WERI-Rb-1 (cell line): ENCODE data around the gene PSMD6.

ENCODE experiments used
- DNase-seq: peaks from one replicate; pipeline ENCODE4 v3.0.0-alpha.2; 2020
- H3K27ac ChIP-seq: fragments of 250-450 bp; sonication (Bioruptor Pico); 2 replicates; pipeline ENCODE4 v1.5.1; 2020; ENCODE audit warnings: mild to moderate bottlenecking, moderate library complexity
- H3K27me3 ChIP-seq: fragments of 250-450 bp; sonication (Bioruptor Pico); 2 replicates; pipeline ENCODE4 v1.5.1; 2021; ENCODE audit warnings: mild to moderate bottlenecking, low read depth, moderate library complexity; ENCODE audit not compliant: insufficient read depth, severe bottlenecking
- H3K36me3 ChIP-seq: fragments of 250-450 bp; sonication (Bioruptor Pico); 2 replicates; pipeline ENCODE4 v1.5.1; 2020; ENCODE audit warnings: mild to moderate bottlenecking, moderate library complexity
- H3K4me3 ChIP-seq: 2 replicates; pipeline ENCODE4 v1.5.1; 2011; ENCODE audit warnings: low read depth, mild to moderate bottlenecking, control low read depth, low read length
- H3K9me3 ChIP-seq: fragments of 250-450 bp; sonication (Bioruptor Pico); 2 replicates; pipeline ENCODE4 v1.5.1; 2021; ENCODE audit warnings: mild to moderate bottlenecking, moderate library complexity; ENCODE audit not compliant: severe bottlenecking
- CTCF ChIP-seq: IDR thresholded peaks from 2 replicates; pipeline ENCODE4 v1.5.1; 2011; ENCODE audit warnings: low read depth, mild to moderate bottlenecking, control low read depth, inconsistent platforms, low read length

Gene PSMD6

GRCh38 chr3:63970631-63971475, 52.4 kb downstream of the PSMD6 start:
- no peak for TF ChIP-seq CTCF
- Histone ChIP-seq H3K36me3 (no peaks in the 10 kb centered on the region; the same call in none of the 2 replicates), H3K9me3 (no peaks in the 10 kb centered on the region), H3K27me3 (no peaks in the 10 kb centered on the region), H3K4me3 (no peak overlapping the region), H3K27ac (no peak overlapping the region)
- no peak for DNase-seq

GRCh38 chr3:63969876-63970275, 53.4 kb downstream of the PSMD6 start:
- H3K4me3 ChIP-seq: no peak overlapping the region
- TF ChIP-seq CTCF: no peak
- no peaks in the 10 kb centered on the region; the same call in none of the 2 replicates for H3K36me3 ChIP-seq
- H3K27ac ChIP-seq: no peak overlapping the region
- H3K27me3 ChIP-seq: no peaks in the 10 kb centered on the region
- no peak for DNase-seq
- no peaks in the 10 kb centered on the region for H3K9me3 ChIP-seq

- H3K4me3 ChIP-seq: peak overlapping the region; percentile 24
- peak overlapping the region; percentile 68 for H3K27ac ChIP-seq
- no peaks in the 10 kb centered on the region; the same call in none of the 2 replicates for H3K36me3 ChIP-seq
- H3K9me3 ChIP-seq: no peaks in the 10 kb centered on the region
- no peaks in the 10 kb centered on the region for H3K27me3 ChIP-seq
- no peak for TF ChIP-seq CTCF
- DNase-seq: no peak
These were observed 54.5 kb downstream of the PSMD6 start for GRCh38 chr3:63968612-63969350.

GRCh38 chr3:63967675-63968611, 55.4 kb downstream of the PSMD6 start:
- no peaks in the 10 kb centered on the region for H3K27me3 ChIP-seq
- peak overlapping the region; percentile 24 for H3K4me3 ChIP-seq
- peak overlapping the region; percentile 68 for H3K27ac ChIP-seq
- TF ChIP-seq CTCF: no peak
- H3K36me3 ChIP-seq: no peaks in the 10 kb centered on the region
- H3K9me3 ChIP-seq: no peaks in the 10 kb centered on the region
- peak; percentile 89 for DNase-seq

- no peaks in the 10 kb centered on the region for H3K27me3 ChIP-seq
- no peak overlapping the region for H3K27ac ChIP-seq
- H3K9me3 ChIP-seq: no peaks in the 10 kb centered on the region
- no peak for TF ChIP-seq CTCF
- no peak overlapping the region for H3K4me3 ChIP-seq
- no peaks in the 10 kb centered on the region for H3K36me3 ChIP-seq
- no peak for DNase-seq
These were observed 56.4 kb downstream of the PSMD6 start for GRCh38 chr3:63966871-63967270.
